T-helper 9 cell (primary cell): ENCODE measurements around the gene CEP85L.

Experiments
- DNase-seq: peaks from one replicate; pipeline ENCODE4 v3.0.0-alpha.2; 2020

CEP85L gene

GRCh38 chr6:118660218-118660569 lies 8.8 kb upstream of the CEP85L start:
- DNase-seq = peak; percentile 45

GRCh38 chr6:118659513-118660217 lies 8.3 kb upstream of the CEP85L start:
- no peak for DNase-seq

GRCh38 chr6:118656847-118657451 lies 5.6 kb upstream of the CEP85L start:
- DNase-seq = no peak

- no peak for DNase-seq
Observed at GRCh38 chr6:118652051-118652615, 742 bp upstream of the CEP85L start.

GRCh38 chr6:118650582-118651281 lies 659 bp downstream of the CEP85L start:
- peak; percentile 39 for DNase-seq

GRCh38 chr6:118649918-118650581 lies 1.3 kb downstream of the CEP85L start:
- no peak for DNase-seq

GRCh38 chr6:118648866-118649554 lies 2.4 kb downstream of the CEP85L start:
- DNase-seq = no peak

- no peak for DNase-seq
Observed at GRCh38 chr6:118646977-118647376, 4.4 kb downstream of the CEP85L start.

- DNase-seq = no peak
Observed at GRCh38 chr6:118645395-118645794, 6.0 kb downstream of the CEP85L start.

GRCh38 chr6:118644007-118644406 lies 7.4 kb downstream of the CEP85L start:
- no peak for DNase-seq

GRCh38 chr6:118641042-118641441 lies 10.3 kb downstream of the CEP85L start:
- DNase-seq = no peak

GRCh38 chr6:118639054-118639964 lies 12.1 kb downstream of the CEP85L start:
- no peak for DNase-seq

- DNase-seq = no peak
Observed at GRCh38 chr6:118638288-118638687, 13.1 kb downstream of the CEP85L start.

GRCh38 chr6:118635909-118636735 lies 15.3 kb downstream of the CEP85L start:
- no peak for DNase-seq

GRCh38 chr6:118632359-118632758 lies 19.0 kb downstream of the CEP85L start:
- no peak for DNase-seq

- DNase-seq = no peak
Observed at GRCh38 chr6:118630923-118631322, 20.5 kb downstream of the CEP85L start.

GRCh38 chr6:118630067-118630466 lies 21.3 kb downstream of the CEP85L start:
- no peak for DNase-seq

- DNase-seq = no peak
Observed at GRCh38 chr6:118627724-118628123, 23.7 kb downstream of the CEP85L start.

GRCh38 chr6:118625833-118626232 lies 25.6 kb downstream of the CEP85L start:
- DNase-seq = no peak

GRCh38 chr6:118621799-118622470 lies 29.5 kb downstream of the CEP85L start:
- DNase-seq = no peak
